Measurements from ENCODE around the gene HMCN1.

GRCh38 chr1:186189156-186189555 lies 455.0 kb downstream of the HMCN1 start:
- no peak for TF ChIP-seq CTCF (IDR thresholded peaks at IDR 0.05; ENCODE audit: low read depth, low read length)
- no peak for TF ChIP-seq MYC (IDR thresholded peaks at IDR 0.05; ENCODE audit: low read depth, low read length)
- TF ChIP-seq POLR2A (IDR thresholded peaks at IDR 0.05; ENCODE audit: extremely low read depth, insufficient read length), result no peak
- no peak for TF ChIP-seq MAX (IDR thresholded peaks at IDR 0.05; ENCODE audit: low read depth, low read length)
